ENCODE results near the gene FBXO36.

FBXO36 gene

DNA sequence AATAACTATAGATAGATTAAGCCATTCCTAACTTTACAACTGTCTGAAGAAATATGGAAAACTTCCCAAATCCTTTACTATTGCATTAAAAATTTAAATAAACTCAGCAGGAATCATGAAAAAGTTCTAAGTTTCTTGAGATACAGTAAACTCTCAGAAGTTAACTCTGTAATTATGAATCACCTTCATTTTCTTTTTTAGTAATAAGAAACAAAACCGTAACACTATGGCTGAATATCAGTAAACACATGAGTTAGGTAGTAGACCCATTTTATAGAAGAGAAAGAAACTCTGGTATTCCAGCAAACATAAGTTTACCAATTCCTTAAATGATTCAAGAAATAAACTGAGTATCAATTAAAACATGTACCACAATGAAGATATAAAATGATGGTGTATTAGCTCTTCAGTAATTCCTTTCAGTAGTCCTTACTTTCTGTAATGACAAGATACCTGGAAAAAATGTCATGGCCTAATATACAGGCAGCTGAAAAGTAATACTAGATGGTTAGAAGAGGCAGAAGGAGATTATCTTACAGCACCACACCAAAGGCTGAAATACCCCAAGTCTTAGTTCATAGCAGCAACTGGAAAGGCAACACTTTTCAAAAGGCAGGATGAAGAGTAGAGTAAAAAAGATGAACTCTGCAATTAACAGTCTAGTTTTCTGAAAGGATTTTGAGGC, 12.0 kb upstream of the FBXO36 start:
- TF ChIP-seq, protein P1, sequence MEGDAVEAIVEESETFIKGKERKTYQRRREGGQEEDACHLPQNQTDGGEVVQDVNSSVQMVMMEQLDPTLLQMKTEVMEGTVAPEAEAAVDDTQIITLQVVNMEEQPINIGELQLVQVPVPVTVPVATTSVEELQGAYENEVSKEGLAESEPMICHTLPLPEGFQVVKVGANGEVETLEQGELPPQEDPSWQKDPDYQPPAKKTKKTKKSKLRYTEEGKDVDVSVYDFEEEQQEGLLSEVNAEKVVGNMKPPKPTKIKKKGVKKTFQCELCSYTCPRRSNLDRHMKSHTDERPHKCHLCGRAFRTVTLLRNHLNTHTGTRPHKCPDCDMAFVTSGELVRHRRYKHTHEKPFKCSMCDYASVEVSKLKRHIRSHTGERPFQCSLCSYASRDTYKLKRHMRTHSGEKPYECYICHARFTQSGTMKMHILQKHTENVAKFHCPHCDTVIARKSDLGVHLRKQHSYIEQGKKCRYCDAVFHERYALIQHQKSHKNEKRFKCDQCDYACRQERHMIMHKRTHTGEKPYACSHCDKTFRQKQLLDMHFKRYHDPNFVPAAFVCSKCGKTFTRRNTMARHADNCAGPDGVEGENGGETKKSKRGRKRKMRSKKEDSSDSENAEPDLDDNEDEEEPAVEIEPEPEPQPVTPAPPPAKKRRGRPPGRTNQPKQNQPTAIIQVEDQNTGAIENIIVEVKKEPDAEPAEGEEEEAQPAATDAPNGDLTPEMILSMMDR (IDR thresholded peaks at IDR 0.05; ENCODE audit: low read depth, low read length), result no peak
- in situ Hi-C loops (cut with HindIII; ENCODE audit: low sequenced_read_pairs), result no loop called here
- DNase-seq (ENCODE audit: low read depth, low spot score), result no peak
- no peak overlapping the region for H3K4me3 ChIP-seq (ENCODE audit: low read depth, low read length)

DNA sequence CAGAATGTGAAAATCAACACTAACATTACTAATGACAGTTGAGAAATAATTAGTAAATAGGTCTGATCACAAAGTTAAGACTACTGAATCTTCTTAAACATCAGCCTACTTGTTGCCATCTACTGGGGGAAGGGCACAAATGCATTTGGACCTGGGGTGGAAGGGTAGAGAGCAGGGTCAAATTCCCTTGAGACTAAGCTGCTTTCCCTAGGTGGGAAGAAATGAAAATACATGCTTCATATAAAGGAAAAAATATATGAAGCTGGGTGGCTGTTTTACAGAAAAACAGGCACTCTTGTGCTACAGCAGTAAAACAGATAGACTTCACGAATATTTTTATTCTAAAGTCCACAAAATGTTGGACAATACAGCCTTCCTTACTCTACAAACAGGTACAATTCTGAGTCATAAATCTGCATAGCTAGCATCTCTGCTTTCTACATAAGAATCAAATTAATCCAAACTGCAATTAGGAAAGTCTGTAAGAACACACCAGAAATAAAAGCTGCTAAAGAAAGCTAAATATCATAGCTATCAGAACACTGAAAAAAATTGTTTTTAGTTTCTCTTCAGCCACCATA, 11.4 kb upstream of the FBXO36 start:
- H3K4me3 ChIP-seq (ENCODE audit: low read depth, low read length), result no peak overlapping the region
- no peak for DNase-seq (ENCODE audit: low read depth, low spot score)
- TF ChIP-seq, protein P1 (IDR thresholded peaks at IDR 0.05; ENCODE audit: low read depth, low read length), result peak; percentile 42
- in situ Hi-C loops (cut with HindIII; ENCODE audit: low sequenced_read_pairs), result no loop called here

DNA sequence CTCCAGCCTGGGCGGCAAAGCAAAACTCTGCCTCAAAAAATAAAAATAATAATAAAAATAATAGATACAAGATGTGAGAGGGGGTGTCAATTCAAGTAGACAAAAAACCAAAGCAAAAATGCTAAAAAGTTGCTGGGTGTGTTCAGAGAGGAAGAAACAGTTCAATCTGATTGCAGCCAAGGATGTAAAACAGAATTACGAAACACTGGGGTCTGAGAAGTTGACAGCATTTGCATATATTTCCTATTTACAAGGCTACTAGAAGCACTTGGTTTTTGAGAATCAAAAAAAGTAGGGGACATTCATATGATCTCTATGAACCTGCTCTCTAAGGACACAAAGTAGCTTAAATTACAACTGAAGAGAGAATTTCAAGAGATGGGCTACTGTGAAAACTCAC, 8.1 kb upstream of the FBXO36 start:
- no peak for DNase-seq (ENCODE audit: low read depth, low spot score)

DNA sequence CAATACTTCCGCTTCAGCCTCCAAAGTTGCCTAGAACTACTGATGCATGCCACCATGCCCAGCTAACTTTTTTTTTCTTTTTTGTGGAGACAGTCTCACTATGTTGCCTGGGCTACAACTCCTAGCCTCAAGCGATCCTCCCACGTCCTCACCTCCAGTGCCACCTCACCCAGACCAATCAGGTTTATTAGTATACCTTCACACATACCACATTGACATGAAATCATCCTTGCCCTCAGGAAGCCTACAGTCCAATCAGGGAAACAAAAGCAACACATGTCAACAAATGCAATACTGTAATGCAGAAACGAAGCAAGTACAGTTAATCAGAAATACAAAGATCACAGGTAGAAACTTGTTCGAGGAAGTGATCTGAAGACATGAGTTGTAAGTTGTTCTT, 4.5 kb upstream of the FBXO36 start:
- TF ChIP-seq, protein P1 (IDR thresholded peaks at IDR 0.05; ENCODE audit: low read depth, low read length), result no peak
- in situ Hi-C loops (cut with HindIII; ENCODE audit: low sequenced_read_pairs), result no loop called here
- no peak for DNase-seq (ENCODE audit: low read depth, low spot score)
- H3K4me3 ChIP-seq (ENCODE audit: low read depth, low read length), result no peak overlapping the region

More for the DNA sequence above, 8.1 kb upstream of the FBXO36 start:
- in situ Hi-C loops (cut with HindIII; ENCODE audit: low sequenced_read_pairs), result no loop called here
- TF ChIP-seq, protein P1 (IDR thresholded peaks at IDR 0.05; ENCODE audit: low read depth, low read length), result no peak
- H3K4me3 ChIP-seq (ENCODE audit: low read depth, low read length), result no peak overlapping the region

DNA sequence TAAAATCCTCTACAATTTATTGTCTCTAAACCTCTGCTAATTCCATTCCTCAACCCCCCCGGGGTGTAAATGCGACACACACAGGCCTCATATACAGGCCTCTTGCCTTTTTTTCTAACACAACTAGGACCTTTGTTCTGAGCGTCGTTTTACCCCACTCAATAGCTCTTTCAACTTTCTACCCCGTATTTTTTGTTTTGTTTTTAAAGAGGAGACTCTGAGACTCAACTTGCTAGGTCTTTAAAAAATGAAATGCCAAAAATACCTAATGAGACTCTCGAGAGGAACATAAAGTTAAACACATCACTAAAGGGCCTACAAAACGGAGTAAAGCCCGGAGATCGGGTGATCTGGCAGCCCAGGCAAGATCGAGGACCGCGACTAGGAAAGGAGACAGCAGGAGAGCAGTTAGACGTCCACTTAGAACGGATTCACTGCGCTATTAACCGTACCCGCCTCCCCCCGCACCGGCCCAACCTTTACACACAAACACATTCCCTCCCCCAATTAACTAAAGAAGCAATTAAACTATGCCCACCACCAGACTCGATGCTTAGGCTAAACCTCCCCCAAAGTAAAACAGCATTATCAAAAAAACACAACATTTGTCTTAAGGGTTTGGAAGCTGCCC, 2.2 kb upstream of the FBXO36 start:
- TF ChIP-seq, protein P1 (IDR thresholded peaks at IDR 0.05; ENCODE audit: low read depth, low read length), result no peak
- H3K4me3 ChIP-seq (ENCODE audit: low read depth, low read length), result peak overlapping the region; percentile 92
- peak; percentile 37 for DNase-seq (ENCODE audit: low read depth, low spot score)
- in situ Hi-C loops (cut with HindIII; ENCODE audit: low sequenced_read_pairs), result no loop called here

DNA sequence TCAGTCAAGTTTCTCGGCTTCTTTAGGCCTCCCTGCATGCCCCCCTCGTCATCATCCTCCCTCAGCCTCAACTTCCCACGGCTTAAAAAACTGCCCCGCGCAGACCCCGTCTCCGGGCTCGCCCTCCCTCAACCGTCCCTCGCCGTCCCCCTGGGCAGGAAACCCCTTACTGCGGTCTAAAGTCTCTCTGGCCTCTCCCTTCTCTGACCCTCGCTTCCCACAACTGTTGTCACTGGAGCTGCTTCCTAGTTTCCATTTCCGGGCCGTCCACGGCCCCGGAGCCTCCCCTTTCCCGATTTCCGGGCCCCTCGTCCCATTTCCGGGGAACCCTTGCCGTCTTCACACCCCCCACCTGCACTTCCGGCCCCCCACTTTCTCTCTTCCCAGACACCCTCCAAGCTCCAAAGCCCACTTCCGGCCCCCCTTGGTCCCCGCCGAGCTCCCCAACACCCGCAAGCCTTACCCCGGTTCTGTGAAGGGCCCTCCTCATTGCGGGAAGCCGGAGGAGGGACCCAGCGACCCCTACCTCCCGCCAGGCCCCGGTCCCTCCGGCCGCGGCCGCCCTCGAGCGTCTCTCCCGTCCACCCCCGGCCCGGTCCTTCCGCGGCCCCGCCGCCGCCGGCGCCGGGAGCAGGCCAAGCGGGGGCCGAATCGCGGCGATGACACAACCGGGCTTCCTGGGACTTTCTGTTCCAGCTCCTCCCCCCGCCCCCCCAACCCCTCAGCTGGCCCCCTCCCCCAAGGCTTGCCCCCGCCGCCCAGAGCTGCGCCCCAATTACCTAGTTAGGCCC, 1.0 kb upstream of the FBXO36 start:
- in situ Hi-C loops (cut with HindIII; ENCODE audit: low sequenced_read_pairs), result no loop called here

More for the DNA sequence above, 1.0 kb upstream of the FBXO36 start:
- TF ChIP-seq, protein P1 (IDR thresholded peaks at IDR 0.05; ENCODE audit: low read depth, low read length), result no peak
- peak overlapping the region; percentile 92 for H3K4me3 ChIP-seq (ENCODE audit: low read depth, low read length)
- peak; percentile 42 for DNase-seq (ENCODE audit: low read depth, low spot score)
